ENCODE measurements around the gene ZNRF2. TPM values are rescaled to one million over a fixed set of nuclear protein-coding genes. Genes with fewer than 3 reads are reported as not detected.
A peak's percentile ranks its signal among the peaks of the same experiment; 100 is the strongest.

ZNRF2 gene
- total and polyA plus RNA-seq, 10 of the 15 experiments (the other 5 are each of a cell fraction or from before 2014, with no cell fraction given), result 1.2 to 20.4 (median 9.5) TPM

DNA sequence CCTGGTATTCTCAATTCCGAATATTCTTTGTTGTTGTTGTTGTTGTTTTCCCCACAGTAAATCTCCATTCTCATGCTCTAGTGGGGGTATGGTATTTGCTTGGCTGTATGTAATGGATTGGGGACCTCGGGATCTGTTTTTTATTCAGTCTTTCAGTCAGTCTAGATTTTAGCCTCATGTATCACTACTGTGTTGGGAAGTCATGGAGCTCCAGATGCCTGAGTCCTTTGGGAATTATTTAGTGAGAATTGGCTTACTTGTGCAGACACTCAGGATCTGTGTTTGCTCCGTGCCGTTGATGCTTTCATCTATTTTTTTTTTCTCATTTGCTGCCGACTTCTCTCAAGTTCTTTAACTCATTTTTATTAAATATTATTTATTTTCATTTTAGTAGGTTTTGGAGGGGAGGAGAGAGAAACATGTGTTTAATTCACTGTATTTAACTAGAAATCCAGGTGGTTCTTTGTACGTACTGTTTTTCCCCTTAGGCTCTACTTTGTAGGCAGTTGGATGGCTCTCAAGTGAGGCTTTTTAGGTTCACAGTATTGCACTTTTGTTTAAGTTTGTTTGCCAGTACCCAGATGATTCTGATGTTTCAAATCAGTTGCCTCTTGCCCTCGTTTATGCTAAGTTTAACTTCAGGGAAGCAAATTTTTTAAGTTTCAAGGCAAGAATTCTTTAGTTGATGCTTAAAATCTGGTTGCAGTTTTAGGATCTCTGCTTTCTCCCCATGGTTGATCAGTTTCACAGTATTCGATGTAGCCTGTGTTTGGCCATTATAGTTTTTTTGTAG lies 36.9 kb downstream of the ZNRF2 start:
- Histone ChIP-seq H3K4me1 (ENCODE audit: control insufficient read depth, insufficient read depth, low read length) (peaks cover 18% of the 10 kb centered on the region), H2AFZ (ENCODE audit: control insufficient read depth, low read depth, low read length) (peak overlapping the region; percentile 35), H3K9me3 (replicated peaks; ENCODE audit: control insufficient read depth, insufficient read depth, low read length) (peaks cover 2% of the 10 kb centered on the region; the same call in 2 of the 3 replicates), H3K27me3 (replicated peaks in 1 of 2; ENCODE audit: control insufficient read depth in 2 of 2, insufficient read depth in 2 of 2, low read length in 1 of 2) (no peaks in the 10 kb centered on the region), H3K79me2 (ENCODE audit: control insufficient read depth, insufficient read depth, low read length) (peaks cover 34% of the 10 kb centered on the region), H4K20me1 (ENCODE audit: control insufficient read depth, insufficient read depth) (no peaks in the 10 kb centered on the region), H3K27ac (ENCODE audit: control insufficient read depth, insufficient read depth) (peak overlapping the region; percentile 87), H3K36me3 (ENCODE audit: control insufficient read depth in 2 of 2, insufficient read depth in 2 of 2, low read length in 1 of 2) (no peaks in the 10 kb centered on the region), H3K4me3 (peak overlapping the region; percentile 57; the same call in 1 of the 2 replicates), H3K9ac (ENCODE audit: control insufficient read depth, insufficient read depth, low read length) (peak overlapping the region; percentile 59), H3K4me2 (ENCODE audit: control insufficient read depth, insufficient read depth) (peak overlapping the region; percentile 83)
- ChIA-PET RAD21 (ENCODE audit: unreplicated experiment) (interaction anchor here (1.6 to 3.8 kb wide), 8 partner anchors 8 to 182 kb away, joined by 3 to 59 read pairs (median 12); no protein-coding TSS in a partner anchor), CTCF (interaction anchor here (0.9 to 2.6 kb wide), 9 partner anchors 9 to 157 kb away, joined by 3 to 57 read pairs (median 7); no protein-coding TSS in a partner anchor), POLR2A (interaction anchor here (0.7 to 2.7 kb wide), 8 partner anchors 9 to 31 kb away, joined by 3 to 19 read pairs (median 6); no protein-coding TSS in a partner anchor), SMC1A (ENCODE audit: uncharacterized antibody, unreplicated experiment) (interaction anchor here (1.0 to 12.8 kb wide), 11 partner anchors 10 to 174 kb away, joined by 3 to 181 read pairs (median 23); no protein-coding TSS in a partner anchor)
- FAIRE-seq (no peak), ATAC-seq (peak; percentile 49), DNase-seq (ENCODE audit: low read depth, low spot score) (peak; percentile 31)
- BruUV-seq (replicated peaks), result no TSS peak
- in situ Hi-C loops (cut with MboI), result no loop called here
- 1% methylated on average over 8 of the region's 8 CpGs for WGBS (ENCODE audit: insufficient coverage, insufficient replicate concordance, low lambda C conversion rate, missing lambda C conversion rate)
- intact Hi-C loops (cut with micrococcal nuclease; ENCODE audit: unreplicated experiment), result loop anchor here (5.0 kb wide), 1 partner anchor 126 kb away; no protein-coding TSS in a partner anchor
- 0 out of 2 replicates have a peak, but pooled peaks have one; percentile 11 for TF ChIP-seq SMC3 (IDR thresholded peaks at IDR 0.05; ENCODE audit: borderline replicate concordance, low read length)
- TF ChIP-seq CHD1 (IDR thresholded peaks at IDR 0.05; ENCODE audit: low read depth, low read length), result 0 out of 2 replicates have a peak, but pooled peaks have one; percentile 34
- TF ChIP-seq, protein P1, sequence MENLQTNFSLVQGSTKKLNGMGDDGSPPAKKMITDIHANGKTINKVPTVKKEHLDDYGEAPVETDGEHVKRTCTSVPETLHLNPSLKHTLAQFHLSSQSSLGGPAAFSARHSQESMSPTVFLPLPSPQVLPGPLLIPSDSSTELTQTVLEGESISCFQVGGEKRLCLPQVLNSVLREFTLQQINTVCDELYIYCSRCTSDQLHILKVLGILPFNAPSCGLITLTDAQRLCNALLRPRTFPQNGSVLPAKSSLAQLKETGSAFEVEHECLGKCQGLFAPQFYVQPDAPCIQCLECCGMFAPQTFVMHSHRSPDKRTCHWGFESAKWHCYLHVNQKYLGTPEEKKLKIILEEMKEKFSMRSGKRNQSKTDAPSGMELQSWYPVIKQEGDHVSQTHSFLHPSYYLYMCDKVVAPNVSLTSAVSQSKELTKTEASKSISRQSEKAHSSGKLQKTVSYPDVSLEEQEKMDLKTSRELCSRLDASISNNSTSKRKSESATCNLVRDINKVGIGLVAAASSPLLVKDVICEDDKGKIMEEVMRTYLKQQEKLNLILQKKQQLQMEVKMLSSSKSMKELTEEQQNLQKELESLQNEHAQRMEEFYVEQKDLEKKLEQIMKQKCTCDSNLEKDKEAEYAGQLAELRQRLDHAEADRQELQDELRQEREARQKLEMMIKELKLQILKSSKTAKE (IDR thresholded peaks at IDR 0.05; ENCODE audit: low read depth, poor library complexity, severe bottlenecking), result no peak
- TF ChIP-seq, protein P2, sequence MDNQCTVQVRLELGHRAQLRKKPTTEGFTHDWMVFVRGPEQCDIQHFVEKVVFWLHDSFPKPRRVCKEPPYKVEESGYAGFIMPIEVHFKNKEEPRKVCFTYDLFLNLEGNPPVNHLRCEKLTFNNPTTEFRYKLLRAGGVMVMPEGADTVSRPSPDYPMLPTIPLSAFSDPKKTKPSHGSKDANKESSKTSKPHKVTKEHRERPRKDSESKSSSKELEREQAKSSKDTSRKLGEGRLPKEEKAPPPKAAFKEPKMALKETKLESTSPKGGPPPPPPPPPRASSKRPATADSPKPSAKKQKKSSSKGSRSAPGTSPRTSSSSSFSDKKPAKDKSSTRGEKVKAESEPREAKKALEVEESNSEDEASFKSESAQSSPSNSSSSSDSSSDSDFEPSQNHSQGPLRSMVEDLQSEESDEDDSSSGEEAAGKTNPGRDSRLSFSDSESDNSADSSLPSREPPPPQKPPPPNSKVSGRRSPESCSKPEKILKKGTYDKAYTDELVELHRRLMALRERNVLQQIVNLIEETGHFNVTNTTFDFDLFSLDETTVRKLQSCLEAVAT (IDR thresholded peaks at IDR 0.05), result no peak
- TF ChIP-seq GATAD2B (conservative IDR thresholded peaks at IDR 0.05; ENCODE audit: low read depth), result no peak
- no peak for TF ChIP-seq NR2C1 (IDR thresholded peaks at IDR 0.05)
- TF ChIP-seq ESRRA (IDR thresholded peaks at IDR 0.05; ENCODE audit: low read length), result no peak
- TF ChIP-seq, protein P3, sequence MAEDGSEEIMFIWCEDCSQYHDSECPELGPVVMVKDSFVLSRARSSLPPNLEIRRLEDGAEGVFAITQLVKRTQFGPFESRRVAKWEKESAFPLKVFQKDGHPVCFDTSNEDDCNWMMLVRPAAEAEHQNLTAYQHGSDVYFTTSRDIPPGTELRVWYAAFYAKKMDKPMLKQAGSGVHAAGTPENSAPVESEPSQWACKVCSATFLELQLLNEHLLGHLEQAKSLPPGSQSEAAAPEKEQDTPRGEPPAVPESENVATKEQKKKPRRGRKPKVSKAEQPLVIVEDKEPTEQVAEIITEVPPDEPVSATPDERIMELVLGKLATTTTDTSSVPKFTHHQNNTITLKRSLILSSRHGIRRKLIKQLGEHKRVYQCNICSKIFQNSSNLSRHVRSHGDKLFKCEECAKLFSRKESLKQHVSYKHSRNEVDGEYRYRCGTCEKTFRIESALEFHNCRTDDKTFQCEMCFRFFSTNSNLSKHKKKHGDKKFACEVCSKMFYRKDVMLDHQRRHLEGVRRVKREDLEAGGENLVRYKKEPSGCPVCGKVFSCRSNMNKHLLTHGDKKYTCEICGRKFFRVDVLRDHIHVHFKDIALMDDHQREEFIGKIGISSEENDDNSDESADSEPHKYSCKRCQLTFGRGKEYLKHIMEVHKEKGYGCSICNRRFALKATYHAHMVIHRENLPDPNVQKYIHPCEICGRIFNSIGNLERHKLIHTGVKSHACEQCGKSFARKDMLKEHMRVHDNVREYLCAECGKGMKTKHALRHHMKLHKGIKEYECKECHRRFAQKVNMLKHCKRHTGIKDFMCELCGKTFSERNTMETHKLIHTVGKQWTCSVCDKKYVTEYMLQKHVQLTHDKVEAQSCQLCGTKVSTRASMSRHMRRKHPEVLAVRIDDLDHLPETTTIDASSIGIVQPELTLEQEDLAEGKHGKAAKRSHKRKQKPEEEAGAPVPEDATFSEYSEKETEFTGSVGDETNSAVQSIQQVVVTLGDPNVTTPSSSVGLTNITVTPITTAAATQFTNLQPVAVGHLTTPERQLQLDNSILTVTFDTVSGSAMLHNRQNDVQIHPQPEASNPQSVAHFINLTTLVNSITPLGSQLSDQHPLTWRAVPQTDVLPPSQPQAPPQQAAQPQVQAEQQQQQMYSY (CRISPR knock-in tag; IDR thresholded peaks at IDR 0.05), result no peak

All from GM12878 (cell line).